KMS-11 (cell line): ENCODE data around the gene TSPAN11.

ENCODE experiments used
- H2AFZ ChIP-seq: fragments of 200-600 bp; sonication (generic); 2 replicates; pipeline ENCODE4 v1.6.1; 2016; ENCODE audit warnings: antibody characterized with exemption, mixed run types, low read depth
- H3K27ac ChIP-seq: fragments of 200-600 bp; sonication (generic); 2 replicates; pipeline ENCODE4 v1.6.1; 2016; ENCODE audit warnings: mild to moderate bottlenecking, mixed run types
- H3K27me3 ChIP-seq: fragments of 200-600 bp; sonication (generic); 2 replicates; pipeline ENCODE4 v1.6.1; 2017; ENCODE audit warnings: mild to moderate bottlenecking, low read depth, mixed run types, moderate library complexity; ENCODE audit not compliant: insufficient read depth
- H3K36me3 ChIP-seq: fragments of 200-600 bp; sonication (generic); 2 replicates; pipeline ENCODE4 v1.6.1; 2017; ENCODE audit warnings: mild to moderate bottlenecking, mixed run types; ENCODE audit not compliant: insufficient read depth
- H3K4me1 ChIP-seq: fragments of 200-600 bp; sonication (generic); 2 replicates; pipeline ENCODE4 v1.6.1; 2016; ENCODE audit warnings: mild to moderate bottlenecking, low read depth, mixed run types; ENCODE audit not compliant: poor library complexity, severe bottlenecking
- H3K4me2 ChIP-seq: fragments of 200-600 bp; sonication (generic); 2 replicates; pipeline ENCODE4 v1.7.0; 2016; ENCODE audit warnings: mild to moderate bottlenecking, mixed run types
- H3K4me3 ChIP-seq: fragments of 200-600 bp; sonication (generic); IDR thresholded peaks from 2 replicates; pipeline ENCODE4 v1.6.1; 2017; ENCODE audit warnings: low read depth, low read length, mixed read lengths; ENCODE audit not compliant: insufficient read depth
- H3K79me2 ChIP-seq: fragments of 200-600 bp; sonication (generic); 2 replicates; pipeline ENCODE4 v1.6.1; 2016; ENCODE audit warnings: low read depth, mixed run types; ENCODE audit not compliant: insufficient read depth
- H3K9ac ChIP-seq: fragments of 200-600 bp; sonication (generic); 2 replicates; pipeline ENCODE4 v1.6.1; 2016; ENCODE audit warnings: mild to moderate bottlenecking, mixed run types
- H4K20me1 ChIP-seq: fragments of 200-600 bp; sonication (generic); 2 replicates; pipeline ENCODE4 v1.6.1; 2016; ENCODE audit warnings: mild to moderate bottlenecking, mixed run types; ENCODE audit not compliant: insufficient read depth
- CTCF ChIP-seq: fragments of 200-600 bp; sonication (generic); conservative IDR thresholded peaks from 2 replicates; pipeline ENCODE4 v1.6.1; 2017; ENCODE audit warnings: low read depth, mild to moderate bottlenecking, antibody characterized with exemption, low read length, moderate library complexity, mixed read lengths

The TSPAN11 gene

DNA sequence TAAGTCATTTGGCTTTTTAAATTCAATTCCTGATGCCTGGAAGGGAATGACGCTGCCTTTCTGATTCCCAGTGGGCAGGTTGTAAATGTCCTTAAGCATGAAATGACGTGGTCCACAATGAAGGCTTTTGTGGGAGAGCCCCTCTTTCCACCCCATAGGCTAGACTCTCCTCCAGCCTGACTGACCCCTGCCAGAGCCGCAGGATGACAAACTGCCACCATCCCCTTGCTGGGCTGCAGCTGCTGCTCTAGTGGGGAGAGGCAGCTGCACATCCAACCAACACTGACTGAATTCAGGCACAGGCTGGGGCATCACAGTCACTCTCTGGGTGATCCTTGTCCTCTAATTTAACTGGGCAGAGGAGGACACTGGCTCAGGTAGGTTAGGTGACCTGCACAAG lies 6.3 kb downstream of the TSPAN11 start:
- Histone ChIP-seq H3K4me1 (peaks cover 10% of the 10 kb centered on the region), H3K79me2 (no peaks in the 10 kb centered on the region), H3K9ac (no peak overlapping the region), H2AFZ (no peak overlapping the region), H3K4me3 (no peak overlapping the region), H3K4me2 (no peak overlapping the region), H3K27ac (no peak overlapping the region), H3K36me3 (no peaks in the 10 kb centered on the region), H4K20me1 (no peaks in the 10 kb centered on the region; the same call in 1 of the 2 replicates), H3K27me3 (no peaks in the 10 kb centered on the region)
- no peak for TF ChIP-seq CTCF

- Histone ChIP-seq H3K27me3 (no peaks in the 10 kb centered on the region), H3K4me1 (peaks cover 29% of the 10 kb centered on the region), H3K36me3 (no peaks in the 10 kb centered on the region), H3K27ac (no peak overlapping the region), H3K79me2 (no peaks in the 10 kb centered on the region), H3K9ac (no peak overlapping the region), H4K20me1 (no peaks in the 10 kb centered on the region; the same call in 1 of the 2 replicates), H3K4me3 (no peak overlapping the region), H2AFZ (no peak overlapping the region), H3K4me2 (no peak overlapping the region)
- TF ChIP-seq CTCF, result no peak
These were observed 8.3 kb downstream of the TSPAN11 start for GRCh38 chr12:30934811-30935210.

- no peaks in the 10 kb centered on the region; the same call in 1 of the 2 replicates for H4K20me1 ChIP-seq
- H3K9ac ChIP-seq, result no peak overlapping the region
- no peak overlapping the region for H3K4me2 ChIP-seq
- no peaks in the 10 kb centered on the region for H3K36me3 ChIP-seq
- no peaks in the 10 kb centered on the region for H3K27me3 ChIP-seq
- H3K4me1 ChIP-seq, result peaks cover 38% of the 10 kb centered on the region
- no peak overlapping the region for H2AFZ ChIP-seq
- TF ChIP-seq CTCF, result no peak
- no peaks in the 10 kb centered on the region for H3K79me2 ChIP-seq
- no peak overlapping the region for H3K27ac ChIP-seq
- no peak overlapping the region for H3K4me3 ChIP-seq
These were observed 9.5 kb downstream of the TSPAN11 start for GRCh38 chr12:30936036-30936435.

GRCh38 chr12:30939234-30939633 lies 12.7 kb downstream of the TSPAN11 start:
- H3K36me3 ChIP-seq, result no peaks in the 10 kb centered on the region
- H3K79me2 ChIP-seq, result no peaks in the 10 kb centered on the region
- H3K4me2 ChIP-seq, result peak overlapping the region; percentile 51; the same call in 1 of the 2 replicates
- H3K27me3 ChIP-seq, result no peaks in the 10 kb centered on the region
- H3K4me3 ChIP-seq, result no peak overlapping the region
- peak overlapping the region; percentile 53 for H3K27ac ChIP-seq
- H3K9ac ChIP-seq, result no peak overlapping the region; the same call in 1 of the 2 replicates
- TF ChIP-seq CTCF, result no peak
- H3K4me1 ChIP-seq, result peaks cover 38% of the 10 kb centered on the region
- no peaks in the 10 kb centered on the region; the same call in 1 of the 2 replicates for H4K20me1 ChIP-seq
- peak overlapping the region; percentile 60; the same call in 1 of the 2 replicates for H2AFZ ChIP-seq
